HG02870 (cell line): ENCODE measurements around the gene SCAANT1.

Source experiments
- ATAC-seq: cut with Tn5 transposase; IDR thresholded peaks from one replicate; pipeline ENCODE4 v1.9.1; 2021; ENCODE audit warnings: mild to moderate bottlenecking, moderate library complexity; ENCODE audit not compliant: unreplicated experiment

The SCAANT1 gene

DNA sequence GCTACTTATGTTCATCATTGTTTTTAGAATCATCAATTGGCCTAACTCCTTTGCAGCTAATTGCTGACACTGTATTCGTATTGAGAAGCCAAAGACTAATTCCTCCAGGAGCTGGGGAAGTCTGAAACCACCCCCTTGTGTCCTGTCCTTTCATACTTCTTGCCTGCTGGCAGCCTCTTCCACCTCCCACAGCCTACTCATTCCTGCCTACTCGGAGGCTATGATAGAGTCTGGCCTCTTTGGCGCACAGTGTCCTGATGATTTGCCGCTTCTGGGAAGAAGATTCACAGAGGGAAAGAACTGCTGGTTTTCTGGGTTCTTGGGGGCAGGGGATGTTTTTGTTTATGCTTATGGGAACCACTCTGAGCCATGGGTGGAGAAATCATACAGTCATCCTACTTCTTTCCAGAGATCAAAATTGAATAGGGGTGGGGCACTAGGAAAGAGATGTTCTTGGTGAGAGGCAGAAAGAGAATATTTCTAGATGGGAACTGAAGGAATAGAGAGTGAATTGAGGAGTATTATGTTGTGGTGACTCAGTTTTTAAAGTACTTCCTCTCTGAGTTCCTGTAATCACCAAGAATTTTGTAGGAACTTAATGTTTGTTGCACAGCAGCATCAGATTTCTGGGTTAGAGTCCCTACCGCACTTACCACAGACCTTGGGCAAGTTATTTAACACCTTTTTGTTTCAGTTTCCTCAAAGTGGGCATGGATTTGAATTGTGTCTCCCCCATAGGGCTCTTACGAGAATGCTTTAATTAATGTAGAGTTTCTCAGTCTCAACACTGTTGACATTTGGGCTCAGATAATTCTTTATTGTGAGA lies 22.1 kb upstream of the SCAANT1 start:
- ATAC-seq = no peak

DNA sequence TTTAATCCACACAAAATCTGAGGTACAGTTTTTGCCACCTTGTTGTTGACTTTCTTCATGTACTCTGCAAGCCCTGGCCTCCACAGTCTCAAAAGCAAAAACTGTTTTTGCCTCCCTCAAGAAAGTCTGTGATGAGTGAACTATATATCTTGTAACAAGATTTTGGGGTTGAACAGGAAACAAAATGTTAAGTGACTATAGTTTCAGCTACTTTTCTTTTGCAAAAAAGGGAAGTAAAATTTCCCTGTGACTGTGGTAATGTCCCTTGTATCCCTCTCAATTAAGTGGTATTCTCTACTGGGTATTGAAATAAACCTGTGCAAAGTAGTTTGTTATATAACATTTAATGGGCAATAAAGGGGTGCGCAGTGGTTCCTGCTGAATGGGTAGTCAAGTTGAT lies 21.3 kb upstream of the SCAANT1 start:
- peak; percentile 59 for ATAC-seq

DNA sequence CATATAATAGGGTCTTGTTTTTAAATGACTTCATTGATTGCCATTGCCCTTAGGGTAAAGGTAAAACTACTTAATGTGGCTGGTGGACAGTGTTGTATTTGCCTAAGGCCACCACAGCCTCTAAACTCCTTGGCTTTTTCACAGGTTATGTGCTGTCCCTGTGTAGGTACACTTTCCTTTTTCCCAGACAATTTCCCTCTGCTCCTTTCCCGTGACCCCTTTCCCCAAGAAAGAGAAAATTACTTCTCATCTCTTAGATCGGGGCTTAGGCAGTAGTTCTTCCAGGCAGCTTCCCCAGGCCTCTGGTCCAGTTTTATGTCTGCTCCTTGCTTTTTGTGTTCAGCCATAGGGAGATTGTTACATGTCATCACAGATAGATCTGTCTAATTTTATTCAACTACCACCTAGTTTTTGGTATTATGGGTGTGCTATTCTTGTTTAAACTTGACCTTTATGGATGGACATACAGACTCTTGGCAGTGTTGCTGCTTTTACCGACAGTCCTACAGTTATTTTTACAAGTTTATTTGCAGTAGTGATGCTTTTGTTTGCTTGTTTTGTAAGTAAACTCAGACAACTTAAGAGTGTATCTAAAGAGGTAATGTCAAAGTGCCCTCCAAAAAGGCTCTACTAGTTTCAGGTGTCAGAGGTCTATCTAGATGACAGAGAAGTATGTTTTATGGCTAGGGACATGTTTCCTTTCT lies 20.5 kb upstream of the SCAANT1 start:
- ATAC-seq = no peak

DNA sequence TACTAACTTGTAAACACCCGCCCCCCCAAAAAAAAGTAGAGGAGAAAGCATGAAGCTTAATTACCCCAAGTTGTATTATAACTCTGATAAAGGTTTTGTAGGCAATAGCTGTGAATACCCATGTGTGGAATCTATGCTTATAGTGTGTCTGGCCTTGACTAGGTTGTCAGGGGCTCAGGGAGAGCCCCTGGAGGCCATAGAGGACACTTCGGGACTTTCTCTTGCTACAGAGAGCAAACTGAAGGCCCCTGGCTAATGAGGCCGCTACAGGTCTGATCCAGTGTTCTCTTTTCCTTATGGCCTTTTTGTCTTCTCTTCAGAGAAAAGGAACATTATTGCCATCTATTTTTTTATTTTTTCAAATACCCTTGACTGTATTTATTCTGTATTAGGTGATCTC lies 19.1 kb upstream of the SCAANT1 start:
- ATAC-seq = no peak

DNA sequence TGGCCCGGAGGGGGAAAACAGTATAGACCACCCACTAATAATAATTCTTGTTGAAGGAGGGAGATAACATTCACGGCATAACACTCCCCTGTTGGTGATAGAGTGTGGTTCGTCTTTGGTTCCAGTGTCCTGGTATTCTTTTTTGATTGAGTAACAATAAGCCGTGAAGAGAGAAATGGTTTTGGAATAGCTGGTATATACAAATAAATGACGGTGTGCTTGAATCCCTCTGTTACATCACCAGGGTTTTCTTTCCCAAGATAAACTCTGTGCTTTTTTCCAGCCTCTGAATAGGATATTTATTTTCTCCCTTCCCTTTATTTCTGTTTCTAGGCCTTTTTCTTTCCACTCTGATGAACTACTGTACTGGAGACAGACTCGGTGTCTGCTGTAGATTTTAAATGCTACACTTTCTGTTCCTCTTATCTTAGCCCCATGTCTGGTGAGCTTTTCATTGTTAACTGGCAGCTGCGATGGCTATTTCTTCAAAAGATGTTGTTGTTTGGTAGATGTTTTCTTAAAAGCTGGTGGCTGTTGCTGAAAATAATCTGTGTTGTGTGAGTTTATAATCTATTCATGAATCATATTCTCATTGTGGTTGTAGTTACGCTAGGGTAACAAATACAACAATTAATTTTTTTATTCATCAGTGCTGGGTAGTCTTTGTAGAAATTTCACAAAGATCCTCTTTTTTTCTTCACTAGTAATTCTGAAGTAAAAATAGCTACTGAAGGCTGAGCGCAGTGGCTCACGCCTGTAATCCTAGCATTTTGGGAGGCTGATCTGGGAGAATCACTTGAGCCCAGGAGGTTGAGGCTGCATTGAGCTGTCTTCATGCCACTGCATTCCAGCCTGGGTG lies 15.5 kb upstream of the SCAANT1 start:
- ATAC-seq = peak; percentile 83

DNA sequence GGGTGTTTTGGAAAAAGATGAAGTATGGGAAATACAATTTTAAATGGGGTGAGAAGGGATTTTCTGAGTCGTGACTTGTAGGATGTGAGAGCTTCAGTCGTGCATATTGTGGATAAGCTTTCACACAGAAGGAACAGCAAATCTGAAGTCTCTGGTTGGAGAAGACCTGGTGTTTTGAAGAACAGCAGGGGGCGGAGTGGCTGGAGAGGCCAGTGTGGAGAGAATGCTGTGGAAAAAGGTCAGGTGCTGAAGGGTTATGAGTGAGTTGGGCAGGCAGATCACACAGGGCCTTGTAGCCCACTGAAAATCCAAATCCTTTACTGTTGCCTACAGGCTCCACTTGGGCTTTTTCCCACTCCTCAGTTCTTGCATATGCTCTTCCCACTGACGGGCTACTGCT lies 14.1 kb upstream of the SCAANT1 start:
- ATAC-seq = no peak

DNA sequence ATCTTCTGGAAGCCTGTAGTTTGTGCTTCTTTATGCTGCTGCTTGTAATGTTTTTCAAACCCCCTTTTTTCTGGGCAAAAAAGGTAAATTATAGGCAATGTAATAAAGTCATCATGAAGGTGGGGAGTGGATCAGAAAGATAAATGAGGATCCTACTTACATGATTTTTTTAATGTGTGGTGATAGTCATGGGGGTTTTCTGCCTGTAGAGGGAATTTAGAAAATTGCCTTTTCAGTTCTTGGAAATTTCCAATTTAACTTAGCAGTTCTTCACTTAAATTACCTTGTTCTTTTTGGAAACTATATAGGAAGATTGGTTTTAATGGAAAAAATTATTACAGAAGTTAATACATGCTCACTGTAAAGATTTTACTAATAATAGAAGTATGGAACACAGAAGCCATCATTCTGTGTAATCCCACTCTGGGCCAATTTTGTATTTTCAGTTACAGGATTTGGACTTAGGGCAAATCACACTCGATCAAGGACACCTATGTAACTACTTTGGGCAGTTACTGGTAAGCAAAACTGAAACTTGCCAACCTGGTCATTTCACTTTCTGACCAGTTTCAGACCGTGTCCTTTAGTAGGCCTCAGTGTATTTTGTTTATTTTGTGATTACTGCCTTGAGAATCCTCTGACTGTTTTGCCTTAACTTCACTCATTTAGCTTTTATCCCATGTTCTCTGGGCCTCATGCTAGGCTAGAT lies 10.5 kb upstream of the SCAANT1 start:
- no peak for ATAC-seq

DNA sequence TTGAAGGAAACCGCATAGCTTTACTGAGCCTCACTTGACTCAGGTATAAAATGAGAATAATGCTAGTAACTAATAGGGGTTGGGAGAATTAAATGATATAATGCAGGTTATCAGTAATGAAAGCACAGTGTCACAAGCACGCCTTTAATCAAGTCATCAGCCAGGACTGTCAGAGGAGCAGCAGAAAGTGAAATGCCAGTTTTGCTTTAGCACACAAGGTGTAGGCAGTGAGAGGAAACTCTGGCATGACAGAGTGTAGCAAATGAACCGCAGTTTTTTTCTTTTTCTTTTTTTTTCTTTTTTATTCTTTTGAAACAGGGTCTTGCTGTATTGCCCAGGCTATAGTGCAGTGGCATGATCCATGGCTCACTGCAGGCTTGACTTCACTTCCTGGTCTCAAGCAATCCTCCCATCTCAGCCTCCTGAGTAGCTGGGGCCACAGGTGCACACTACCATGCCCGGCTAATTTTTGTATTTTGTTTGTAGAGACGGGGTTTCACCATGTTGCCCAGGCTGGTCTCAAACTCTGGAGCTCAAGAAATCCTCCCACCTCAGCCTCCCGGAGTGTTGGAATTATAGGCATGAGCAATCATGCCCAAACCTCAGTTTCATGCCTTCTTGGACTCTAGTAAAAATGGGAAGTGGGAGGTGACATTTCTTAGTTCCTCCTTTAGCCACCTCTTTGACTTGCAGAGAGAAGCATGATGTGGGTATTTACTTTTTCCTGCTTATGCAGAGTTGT lies 9.7 kb upstream of the SCAANT1 start:
- peak; percentile 89 for ATAC-seq

DNA sequence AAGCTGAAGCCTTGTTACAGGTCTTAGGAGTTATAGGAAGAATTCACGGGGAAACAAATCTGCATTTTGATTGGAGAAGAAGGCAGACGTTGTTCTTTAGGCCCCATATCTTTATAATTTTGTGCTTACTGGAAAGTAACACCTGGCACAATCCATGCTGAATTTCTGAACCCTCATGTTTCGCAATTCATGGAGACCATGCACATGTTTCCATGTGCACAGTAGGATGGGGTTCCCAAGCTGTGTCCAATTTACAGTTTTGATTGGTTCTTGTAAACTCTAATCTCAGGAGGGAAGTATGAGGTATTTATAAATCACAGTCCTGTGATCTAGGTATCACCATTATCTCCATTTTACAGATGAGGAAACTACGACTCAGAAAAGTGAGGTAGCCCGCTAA lies 7.8 kb upstream of the SCAANT1 start:
- ATAC-seq = no peak

DNA sequence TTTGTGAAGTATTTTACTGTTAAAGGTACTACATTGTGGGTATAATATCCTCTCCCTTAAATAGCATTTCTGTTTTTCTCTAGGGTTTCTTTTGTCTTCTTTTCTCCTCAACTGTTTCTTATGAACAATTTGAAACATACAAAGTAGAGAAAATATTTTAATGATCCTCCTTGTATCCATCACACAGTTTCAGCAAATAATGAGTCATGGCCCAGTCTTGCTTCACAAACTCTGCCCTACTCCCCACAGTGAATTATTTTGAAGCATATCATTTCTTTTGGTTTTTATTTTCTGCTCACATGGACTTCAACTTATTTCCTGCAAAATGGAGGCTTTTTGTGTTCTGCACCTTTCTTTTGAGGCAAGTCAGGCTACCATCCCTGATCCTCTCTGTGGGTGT lies 6.1 kb upstream of the SCAANT1 start:
- no peak for ATAC-seq

DNA sequence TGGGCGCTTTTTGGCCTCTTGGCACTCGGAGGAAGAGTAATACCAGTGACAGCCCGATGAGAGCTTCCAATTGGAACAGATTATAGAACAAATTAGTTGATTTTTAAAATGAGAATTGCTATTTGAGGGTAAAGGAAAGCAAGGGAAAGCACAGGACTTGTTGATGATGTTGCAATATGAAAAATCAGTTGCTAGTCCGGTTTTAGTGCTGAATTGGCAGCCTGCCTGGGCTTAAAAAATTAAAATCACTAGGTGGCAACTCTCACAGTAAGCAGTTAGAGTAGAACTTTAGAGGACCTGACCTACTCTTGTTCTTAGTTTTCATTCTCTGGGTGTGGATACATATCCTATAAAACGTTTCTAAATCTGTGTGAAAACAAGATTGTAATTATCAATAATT lies 2.1 kb upstream of the SCAANT1 start:
- ATAC-seq = no peak

DNA sequence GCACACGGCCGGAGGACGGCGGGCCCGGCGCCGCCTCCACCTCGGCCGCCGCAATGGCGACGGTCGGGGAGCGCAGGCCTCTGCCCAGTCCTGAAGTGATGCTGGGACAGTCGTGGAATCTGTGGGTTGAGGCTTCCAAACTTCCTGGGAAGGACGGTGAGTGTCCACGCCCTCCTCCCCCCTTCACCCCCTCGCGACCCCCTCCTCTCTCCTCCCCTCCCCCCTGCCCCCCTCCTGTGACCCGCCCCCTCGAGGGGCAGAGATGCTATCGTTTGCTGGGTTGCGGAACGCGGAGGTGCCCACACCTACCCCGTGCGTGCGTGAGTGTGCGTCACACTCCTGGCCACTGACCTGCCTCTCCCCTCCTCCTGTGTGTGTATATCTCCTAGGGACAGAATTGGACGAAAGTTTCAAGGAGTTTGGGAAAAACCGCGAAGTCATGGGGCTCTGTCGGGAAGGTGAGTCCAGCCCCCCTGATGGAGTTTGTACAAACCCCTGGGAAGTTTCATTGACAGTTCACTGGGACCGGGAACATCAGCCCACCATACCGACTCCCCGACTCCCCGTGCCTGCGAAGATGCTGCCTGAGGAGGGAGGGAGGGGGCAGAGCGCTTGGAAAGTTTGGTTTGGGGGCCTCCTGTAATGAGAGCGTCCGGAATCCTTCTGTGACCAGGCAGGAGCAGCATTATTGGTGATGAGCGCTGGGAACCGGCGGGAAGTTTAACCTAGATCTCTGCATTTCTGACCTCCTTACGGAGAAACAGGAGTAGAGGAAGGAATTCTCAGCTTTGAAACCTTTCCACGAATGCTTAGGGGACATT lies 795 bp upstream of the SCAANT1 start:
- ATAC-seq = no peak

DNA sequence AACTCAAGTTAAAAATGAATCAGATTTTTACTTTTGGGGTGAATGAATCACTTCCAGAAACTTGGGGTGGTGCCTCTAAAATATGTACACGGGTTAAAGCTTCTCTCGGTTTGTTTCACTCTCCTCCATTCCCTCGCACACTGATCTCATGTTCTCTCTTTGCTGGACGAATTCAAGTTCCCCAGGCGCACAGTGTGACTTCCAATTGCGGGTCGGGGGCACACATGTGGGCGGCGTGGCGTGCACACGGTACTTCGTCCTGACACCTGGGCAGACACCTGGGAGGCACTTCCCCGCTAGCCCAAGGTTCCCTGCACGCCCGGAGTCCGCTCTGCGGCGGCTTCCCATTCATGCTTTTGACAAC lies 692 bp downstream of the SCAANT1 start:
- peak; percentile 21 for ATAC-seq

DNA sequence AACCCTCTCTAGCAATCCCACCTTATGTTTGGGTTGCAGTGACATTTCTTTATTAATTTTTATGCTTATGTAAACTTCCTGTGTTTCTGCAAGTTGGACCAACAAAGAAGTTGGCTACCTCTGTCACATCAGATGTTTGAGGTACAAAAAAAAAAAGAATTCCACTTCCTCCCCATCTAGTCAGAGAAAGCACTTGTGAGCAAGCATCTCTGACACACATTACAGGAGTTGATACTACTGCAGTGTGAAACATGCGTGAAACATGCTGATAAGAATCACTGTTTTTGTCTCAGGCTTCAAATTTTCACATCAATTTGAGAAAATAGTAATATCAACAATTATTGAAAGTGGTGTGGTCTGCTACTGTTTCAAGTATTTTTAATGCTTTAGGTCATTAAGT lies 1.3 kb downstream of the SCAANT1 start:
- ATAC-seq = peak; percentile 20

DNA sequence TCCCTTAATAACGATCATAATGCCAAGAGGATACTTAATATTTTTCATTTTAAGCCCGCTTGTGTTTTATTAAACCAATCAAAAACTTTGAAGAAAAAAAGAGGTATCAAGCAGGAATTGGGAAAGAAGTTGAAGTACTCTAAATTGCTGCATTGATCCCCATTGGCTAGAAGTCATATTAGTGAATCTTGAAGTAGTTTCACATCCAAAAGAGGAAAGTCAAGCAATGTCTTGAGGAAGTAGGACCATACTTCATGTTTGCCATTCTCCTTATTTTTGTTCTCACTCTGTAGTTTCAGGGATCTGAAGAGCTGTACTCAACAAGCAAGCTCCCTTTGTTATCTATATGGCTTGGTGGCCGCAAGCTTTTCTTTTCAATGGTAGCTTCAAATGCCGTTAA lies 2.2 kb downstream of the SCAANT1 start:
- ATAC-seq = no peak

DNA sequence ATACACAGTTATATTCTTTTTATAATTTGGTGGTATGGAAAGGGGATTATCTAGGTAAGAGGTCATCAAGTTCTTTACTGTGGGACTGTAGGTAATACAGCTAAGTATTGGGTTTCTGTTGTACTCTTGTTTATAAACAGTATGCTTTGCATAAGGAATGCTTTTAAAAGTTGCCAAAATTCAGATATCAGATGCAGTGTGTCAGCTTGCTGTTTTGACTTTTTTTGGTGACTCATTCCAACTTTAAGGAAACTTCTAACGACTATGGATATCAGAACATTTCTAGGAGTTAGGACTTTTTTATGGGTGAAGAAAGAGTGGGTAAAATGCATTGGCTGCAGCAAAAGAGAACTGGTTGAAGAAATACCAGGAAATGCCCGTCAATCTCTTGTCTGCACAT lies 2.8 kb downstream of the SCAANT1 start:
- no peak for ATAC-seq

DNA sequence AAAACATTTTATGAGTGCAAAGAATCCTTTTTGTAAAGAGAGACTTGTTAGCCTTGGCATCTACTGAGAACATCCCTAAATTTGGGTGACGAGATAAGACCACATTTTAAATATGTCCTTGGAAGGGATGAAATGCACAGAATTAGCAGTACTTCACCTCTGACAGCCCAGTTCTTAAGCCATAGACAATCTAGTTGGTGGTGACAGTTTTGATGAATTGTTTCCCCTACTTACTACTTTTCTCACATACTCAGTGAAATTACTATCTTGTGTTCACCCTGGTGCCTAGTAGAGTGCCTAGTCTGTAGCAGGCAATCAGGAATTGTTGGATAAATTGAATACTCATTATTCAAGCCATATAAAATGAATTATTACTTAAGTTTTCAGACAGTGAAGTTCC lies 3.4 kb downstream of the SCAANT1 start:
- ATAC-seq = no peak

DNA sequence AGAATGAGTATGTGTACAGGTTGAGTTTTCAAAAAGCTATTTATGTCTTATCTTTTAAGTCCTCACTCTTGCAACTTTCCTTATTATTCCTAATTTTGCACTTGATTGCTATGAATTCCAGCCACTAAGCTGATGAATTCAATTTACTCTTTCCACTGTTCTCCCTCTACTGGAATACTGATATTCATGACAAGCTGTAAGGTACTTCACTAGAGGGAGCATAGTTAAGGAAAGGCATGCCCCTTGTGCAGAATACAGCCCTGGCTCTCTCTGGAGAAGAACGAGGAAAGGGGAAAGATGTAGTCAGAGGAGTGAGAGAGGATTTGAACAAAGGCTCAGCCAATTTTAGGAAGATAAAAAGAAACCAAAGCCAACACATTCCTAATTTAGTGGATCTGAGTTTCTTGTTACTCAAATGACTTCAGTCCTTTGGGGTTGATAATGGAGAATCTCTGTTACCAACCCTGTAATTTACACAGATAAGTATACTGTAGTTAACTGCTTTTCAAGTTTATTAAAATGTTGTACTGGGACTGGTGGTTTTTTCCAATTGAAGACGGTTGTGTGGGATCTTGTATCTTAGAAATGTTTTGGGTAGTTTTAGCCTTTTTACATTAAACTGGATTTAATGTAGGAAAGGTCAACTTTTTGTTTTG lies 4.0 kb downstream of the SCAANT1 start:
- ATAC-seq = no peak
